ENCODE data around the gene STK17B. TPM values are rescaled to one million over a fixed set of nuclear protein-coding genes. Genes with fewer than 3 reads are reported as not detected.

STK17B gene
- total and polyA plus RNA-seq, 2 of the 13 experiments (the other 11 are each of a cell fraction or from before 2014, with no cell fraction given): 1.6 to 4.5 TPM

- TF ChIP-seq REPIN1 (CRISPR knock-in tag; IDR thresholded peaks at IDR 0.05; ENCODE audit: borderline replicate concordance, low read depth) (peak; percentile 71; the same call in 1 of the 2 replicates), ZNF24 (IDR thresholded peaks at IDR 0.05) (peak; percentile 31; the same call in 1 of the 2 replicates), KDM2A (CRISPR knock-in tag; IDR thresholded peaks at IDR 0.05; ENCODE audit: borderline replicate concordance, low read depth) (no peak), ZNF605 (CRISPR knock-in tag; IDR thresholded peaks at IDR 0.05) (no peak), GTF2F1 (IDR thresholded peaks at IDR 0.05; ENCODE audit: low read length) (no peak), RELA (CRISPR knock-in tag; IDR thresholded peaks at IDR 0.05) (0 out of 2 replicates have a peak, but pooled peaks have one; percentile 63), ZNF607 (CRISPR knock-in tag; IDR thresholded peaks at IDR 0.05; ENCODE audit: borderline replicate concordance) (0 out of 2 replicates have a peak, but pooled peaks have one; percentile 22), KLF6 (CRISPR knock-in tag; IDR thresholded peaks at IDR 0.05) (0 out of 2 replicates have a peak, but pooled peaks have one; percentile 21), ZMYM4 (CRISPR knock-in tag; IDR thresholded peaks at IDR 0.05) (peak; percentile 52; the same call in 1 of the 2 replicates), ZNF580 (CRISPR knock-in tag; IDR thresholded peaks at IDR 0.05; ENCODE audit: borderline replicate concordance, low read depth) (peak; percentile 35; the same call in 1 of the 2 replicates), NR2F1 (CRISPR knock-in tag; IDR thresholded peaks at IDR 0.05) (peak in 1 of 2 experiments; percentile 23; a peak in 1 of 4 replicates), CTCF (CRISPR knock-in tag; IDR thresholded peaks at IDR 0.05) (peak; percentile 96), RARA (CRISPR knock-in tag; IDR thresholded peaks at IDR 0.05) (0 out of 2 replicates have a peak, but pooled peaks have one; percentile 27)
- TF ChIP-seq, protein P1, sequence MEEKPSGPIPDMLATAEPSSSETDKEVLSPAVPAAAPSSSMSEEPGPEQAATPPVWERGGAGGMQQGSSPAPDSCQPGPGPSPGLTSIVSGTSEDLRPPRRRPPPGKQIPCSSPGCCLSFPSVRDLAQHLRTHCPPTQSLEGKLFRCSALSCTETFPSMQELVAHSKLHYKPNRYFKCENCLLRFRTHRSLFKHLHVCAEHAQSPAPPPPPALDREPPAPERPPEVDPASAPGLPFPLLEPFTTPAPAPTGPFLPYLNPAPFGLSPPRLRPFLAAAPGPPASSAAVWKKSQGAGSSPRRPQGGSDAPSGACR (CRISPR knock-in tag; IDR thresholded peaks at IDR 0.05): no peak
Observed at GRCh38 chr2:196131384-196131937, 39.9 kb downstream of the STK17B start (continued).

Measured in HepG2 (cell line).